ENCODE measurements around the gene KRTAP5-2.
"Not testable (repeated sequence)": the region's sequence is repeated elsewhere in the genome, so short reads cannot be mapped to it uniquely, and the experiment has no call there.

KRTAP5-2 gene

DNA sequence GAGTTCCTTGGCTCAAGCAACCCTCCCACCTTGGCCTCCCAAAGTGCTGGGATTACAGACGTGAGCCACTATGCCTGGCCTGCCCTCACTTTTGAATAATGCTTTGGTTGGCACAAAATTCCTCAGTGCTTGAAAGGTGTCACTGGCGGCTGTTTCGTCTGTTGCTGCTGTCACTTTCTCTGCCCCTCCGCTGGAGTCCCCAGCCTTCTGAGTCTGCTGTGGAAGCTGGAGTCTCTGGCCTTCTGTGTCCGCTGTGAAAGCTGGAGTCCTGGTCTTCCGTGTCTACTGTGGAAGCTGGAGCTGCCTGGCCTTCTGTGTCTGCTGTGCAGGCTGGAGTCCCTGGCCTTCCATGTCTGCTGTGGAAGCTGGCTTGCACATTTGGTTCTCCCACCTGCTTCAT lies 8.1 kb downstream of the KRTAP5-2 start:
- peak overlapping the region; percentile 43 for H3K4me3 Mint-ChIP-seq
- H3K9me3 Mint-ChIP-seq: peaks cover 7% of the 10 kb centered on the region
- H3K27ac Mint-ChIP-seq: no peak overlapping the region
- DNase-seq (ENCODE audit: low spot score in 2 of 2) (no peak), ATAC-seq (ENCODE audit: low read depth) (no peak)
- peaks cover 5% of the 10 kb centered on the region for H3K36me3 Mint-ChIP-seq
- peaks cover 3% of the 10 kb centered on the region for H3K27me3 Mint-ChIP-seq
- peaks cover 23% of the 10 kb centered on the region for H3K4me1 Mint-ChIP-seq

GRCh38 chr11:1589191-1589963 lies 8.7 kb downstream of the KRTAP5-2 start:
- ATAC-seq (ENCODE audit: low read depth): peak; percentile 94
- Mint-ChIP-seq H3K27ac (peak overlapping the region; percentile 91), H3K4me1 (peaks cover 23% of the 10 kb centered on the region), H3K4me3 (peak overlapping the region; percentile 80)
- H3K9me3 Mint-ChIP-seq; DNase-seq (ENCODE audit: low spot score in 2 of 2); H3K27me3 Mint-ChIP-seq; H3K36me3 Mint-ChIP-seq: not testable (repeated sequence)

DNA sequence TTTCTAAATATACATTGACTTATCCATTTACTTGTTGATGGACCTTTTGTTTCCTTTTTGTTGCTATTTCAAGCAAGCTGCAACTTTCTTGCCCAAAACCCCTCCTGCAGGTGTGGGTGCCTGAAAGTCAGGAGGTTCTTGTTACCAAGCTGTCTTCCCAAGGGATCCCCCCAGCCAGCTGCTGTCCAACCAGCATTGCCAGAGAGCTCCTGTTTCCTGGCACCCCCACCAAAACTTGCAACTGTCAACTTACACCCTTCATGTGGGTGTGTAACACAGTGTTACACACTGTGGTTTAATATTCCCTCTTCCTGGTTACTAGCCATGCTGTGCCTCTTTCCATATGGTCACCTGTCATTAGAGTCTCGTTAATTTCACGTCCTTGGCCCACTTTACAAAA lies 11.4 kb downstream of the KRTAP5-2 start:
- ATAC-seq (ENCODE audit: low read depth): no peak
- no peak for DNase-seq (ENCODE audit: low spot score in 2 of 2)
- H3K9me3 Mint-ChIP-seq: peaks cover 7% of the 10 kb centered on the region

GRCh38 chr11:1584661-1585370 lies 13.3 kb downstream of the KRTAP5-2 start, which contains the start of gene KRTAP5-1:
KRTAP5-1 (minus strand) TSS chr11:1585283; CDS start chr11:1585249, 34 bp downstream.
- not testable (repeated sequence) for ATAC-seq (ENCODE audit: low read depth); H3K27me3 Mint-ChIP-seq; H3K36me3 Mint-ChIP-seq; H3K27ac Mint-ChIP-seq; H3K9me3 Mint-ChIP-seq; DNase-seq (ENCODE audit: low spot score in 2 of 2)
- peaks cover 29% of the 10 kb centered on the region for H3K4me1 Mint-ChIP-seq
- H3K4me3 Mint-ChIP-seq: peak within 1 kb of the TSS; percentile 55

More for the DNA sequence above, 11.4 kb downstream of the KRTAP5-2 start:
- H3K4me3 Mint-ChIP-seq: peak overlapping the region; percentile 16
- H3K27ac Mint-ChIP-seq: no peak overlapping the region
- H3K36me3 Mint-ChIP-seq: peaks cover 5% of the 10 kb centered on the region
- H3K4me1 Mint-ChIP-seq: peaks cover 31% of the 10 kb centered on the region
- H3K27me3 Mint-ChIP-seq: peaks cover 3% of the 10 kb centered on the region

DNA sequence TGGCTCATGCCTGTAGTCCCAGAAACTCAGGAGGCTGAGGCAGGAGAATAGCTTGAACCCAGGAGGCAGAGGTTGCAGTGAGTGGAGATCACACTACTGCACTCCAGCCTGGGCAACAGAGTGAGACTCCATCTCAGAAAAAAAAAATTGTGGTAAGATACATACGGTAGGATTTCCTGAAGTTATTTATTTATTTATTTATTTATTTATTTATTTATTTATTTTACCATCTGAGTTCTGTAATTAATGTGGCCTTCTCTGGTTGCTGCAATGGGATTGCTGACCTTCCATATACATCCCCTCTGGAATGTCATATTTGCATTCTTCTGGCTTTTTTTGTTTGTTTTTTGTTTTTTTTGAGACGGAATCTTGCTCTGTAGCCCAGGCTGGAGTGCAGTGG lies 15.2 kb downstream of the KRTAP5-2 start:
- not testable (repeated sequence) for H3K4me3 Mint-ChIP-seq; H3K27ac Mint-ChIP-seq; ATAC-seq (ENCODE audit: low read depth); DNase-seq (ENCODE audit: low spot score in 2 of 2); H3K36me3 Mint-ChIP-seq; H3K27me3 Mint-ChIP-seq; H3K9me3 Mint-ChIP-seq
- H3K4me1 Mint-ChIP-seq: peaks cover 23% of the 10 kb centered on the region

DNA sequence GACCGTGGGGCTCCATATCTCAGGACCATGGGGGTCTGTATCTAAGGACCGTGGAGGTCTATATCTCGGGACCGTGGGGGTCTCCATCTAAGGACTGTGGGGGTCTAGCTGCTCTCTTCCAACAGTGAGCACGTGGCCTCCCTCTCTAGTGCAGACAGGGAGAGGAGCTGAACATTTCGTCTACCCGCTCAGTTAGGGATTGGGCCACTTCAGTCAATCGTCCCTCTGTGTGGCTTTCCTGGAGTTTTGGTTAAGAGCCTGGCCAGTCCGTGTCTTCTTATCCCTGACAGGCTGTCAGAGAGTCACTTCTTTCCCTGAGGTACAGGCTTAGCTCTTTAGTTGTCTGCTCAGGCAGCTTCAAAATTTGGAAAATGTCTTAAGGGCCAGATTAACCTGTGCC lies 16.1 kb downstream of the KRTAP5-2 start:
- Mint-ChIP-seq H3K4me3 (no peak overlapping the region), H3K9me3 (peaks cover 4% of the 10 kb centered on the region), H3K27me3 (peaks cover 3% of the 10 kb centered on the region), H3K4me1 (peaks cover 23% of the 10 kb centered on the region), H3K36me3 (peaks cover 7% of the 10 kb centered on the region), H3K27ac (no peak overlapping the region)
- ATAC-seq (ENCODE audit: low read depth): no peak
- DNase-seq (ENCODE audit: low spot score in 2 of 2): no peak

GRCh38 chr11:1576825-1577224 lies 21.3 kb downstream of the KRTAP5-2 start:
- no peak for ATAC-seq (ENCODE audit: low read depth)
- Mint-ChIP-seq H3K4me1 (peaks cover 13% of the 10 kb centered on the region), H3K9me3 (peaks cover 4% of the 10 kb centered on the region), H3K27ac (no peak overlapping the region), H3K36me3 (peaks cover 7% of the 10 kb centered on the region), H3K4me3 (no peak overlapping the region), H3K27me3 (peaks cover 7% of the 10 kb centered on the region)
- no peak for DNase-seq (ENCODE audit: low spot score in 2 of 2)

DNA sequence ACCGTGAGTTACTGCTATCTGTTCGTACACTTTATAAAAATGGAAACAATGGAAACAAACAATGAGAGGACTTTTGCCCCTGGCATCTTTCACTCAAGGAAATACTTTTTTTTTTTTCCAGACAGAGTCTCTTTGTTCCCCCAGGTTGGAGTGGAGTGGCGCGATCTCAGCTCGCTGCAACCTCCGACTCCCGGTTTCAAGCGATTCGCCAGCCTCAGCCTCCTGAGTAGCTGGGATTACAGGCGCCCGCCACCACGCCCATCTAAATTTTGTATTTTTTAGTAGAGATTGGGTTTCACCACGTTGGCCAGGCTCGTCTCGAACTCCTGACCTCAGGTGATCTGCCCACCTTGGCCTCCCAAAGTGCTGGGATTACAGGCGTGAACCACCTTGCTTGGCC lies 22.3 kb downstream of the KRTAP5-2 start:
- Mint-ChIP-seq H3K4me1 (peaks cover 10% of the 10 kb centered on the region), H3K4me3 (peak overlapping the region; percentile 54)
- H3K27ac Mint-ChIP-seq: not testable (repeated sequence)

DNA sequence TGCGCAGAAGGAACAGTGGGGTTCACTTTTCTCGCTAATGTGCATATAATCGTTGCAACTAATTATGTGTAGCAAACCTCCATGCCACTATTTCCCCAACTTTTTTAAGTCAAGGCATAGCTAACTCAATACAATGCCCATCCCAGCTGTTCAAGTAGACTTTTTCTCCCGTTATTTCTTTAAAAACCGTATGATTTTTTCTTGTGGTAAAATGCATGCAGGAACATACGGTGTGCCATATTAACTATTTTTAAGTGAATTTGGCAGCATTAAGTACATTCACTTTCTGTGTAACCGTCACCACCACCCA lies 23.2 kb downstream of the KRTAP5-2 start:
- Mint-ChIP-seq H3K27ac (no peak overlapping the region), H3K9me3 (peaks cover 4% of the 10 kb centered on the region), H3K4me1 (peaks cover 10% of the 10 kb centered on the region), H3K36me3 (peaks cover 6% of the 10 kb centered on the region), H3K4me3 (peak overlapping the region; percentile 54), H3K27me3 (peaks cover 7% of the 10 kb centered on the region)
- ATAC-seq (ENCODE audit: low read depth) (no peak), DNase-seq (ENCODE audit: low spot score in 2 of 2) (no peak)

More for the DNA sequence above, 22.3 kb downstream of the KRTAP5-2 start:
- not testable (repeated sequence) for ATAC-seq (ENCODE audit: low read depth); H3K9me3 Mint-ChIP-seq; H3K27me3 Mint-ChIP-seq; DNase-seq (ENCODE audit: low spot score in 2 of 2); H3K36me3 Mint-ChIP-seq

- H3K27ac Mint-ChIP-seq: peak overlapping the region; percentile 96
- peaks cover 4% of the 10 kb centered on the region for H3K9me3 Mint-ChIP-seq
- DNase-seq (ENCODE audit: low spot score in 2 of 2) (peak; percentile 81 to 84), ATAC-seq (ENCODE audit: low read depth) (peak; percentile 68)
- peak overlapping the region; percentile 93 for H3K4me3 Mint-ChIP-seq
- H3K27me3 Mint-ChIP-seq: peaks cover 7% of the 10 kb centered on the region
- H3K4me1 Mint-ChIP-seq: peaks cover 13% of the 10 kb centered on the region
- H3K36me3 Mint-ChIP-seq: peaks cover 6% of the 10 kb centered on the region
Measured at GRCh38 chr11:1574238-1574932, 23.7 kb downstream of the KRTAP5-2 start.

DNA sequence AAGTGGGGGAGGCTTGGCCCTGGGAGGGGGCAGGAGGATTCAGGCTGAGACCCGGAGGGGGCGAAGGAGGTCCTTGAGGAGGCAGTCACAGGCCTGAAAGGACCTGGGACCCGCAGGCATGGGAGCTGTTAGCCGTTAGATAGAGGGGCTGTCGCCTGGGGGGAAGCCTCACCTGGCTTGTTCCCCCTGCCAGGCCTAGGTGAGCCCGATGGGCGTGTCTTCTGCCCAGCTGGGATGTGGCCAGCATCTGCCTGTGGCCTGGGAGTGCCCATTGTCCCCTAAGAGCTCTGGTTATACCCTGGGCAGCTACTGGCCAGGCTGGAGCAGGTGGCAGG lies 24.2 kb downstream of the KRTAP5-2 start:
- DNase-seq (ENCODE audit: low spot score in 2 of 2): peak in 1 of 2 donors; percentile 77
- H3K4me1 Mint-ChIP-seq: peaks cover 16% of the 10 kb centered on the region
- H3K36me3 Mint-ChIP-seq: peaks cover 4% of the 10 kb centered on the region
- peak overlapping the region; percentile 93 for H3K4me3 Mint-ChIP-seq
- peaks cover 9% of the 10 kb centered on the region for H3K27me3 Mint-ChIP-seq
- H3K9me3 Mint-ChIP-seq: peaks cover 3% of the 10 kb centered on the region
- peak overlapping the region; percentile 96 for H3K27ac Mint-ChIP-seq
- ATAC-seq (ENCODE audit: low read depth): peak; percentile 6

DNA sequence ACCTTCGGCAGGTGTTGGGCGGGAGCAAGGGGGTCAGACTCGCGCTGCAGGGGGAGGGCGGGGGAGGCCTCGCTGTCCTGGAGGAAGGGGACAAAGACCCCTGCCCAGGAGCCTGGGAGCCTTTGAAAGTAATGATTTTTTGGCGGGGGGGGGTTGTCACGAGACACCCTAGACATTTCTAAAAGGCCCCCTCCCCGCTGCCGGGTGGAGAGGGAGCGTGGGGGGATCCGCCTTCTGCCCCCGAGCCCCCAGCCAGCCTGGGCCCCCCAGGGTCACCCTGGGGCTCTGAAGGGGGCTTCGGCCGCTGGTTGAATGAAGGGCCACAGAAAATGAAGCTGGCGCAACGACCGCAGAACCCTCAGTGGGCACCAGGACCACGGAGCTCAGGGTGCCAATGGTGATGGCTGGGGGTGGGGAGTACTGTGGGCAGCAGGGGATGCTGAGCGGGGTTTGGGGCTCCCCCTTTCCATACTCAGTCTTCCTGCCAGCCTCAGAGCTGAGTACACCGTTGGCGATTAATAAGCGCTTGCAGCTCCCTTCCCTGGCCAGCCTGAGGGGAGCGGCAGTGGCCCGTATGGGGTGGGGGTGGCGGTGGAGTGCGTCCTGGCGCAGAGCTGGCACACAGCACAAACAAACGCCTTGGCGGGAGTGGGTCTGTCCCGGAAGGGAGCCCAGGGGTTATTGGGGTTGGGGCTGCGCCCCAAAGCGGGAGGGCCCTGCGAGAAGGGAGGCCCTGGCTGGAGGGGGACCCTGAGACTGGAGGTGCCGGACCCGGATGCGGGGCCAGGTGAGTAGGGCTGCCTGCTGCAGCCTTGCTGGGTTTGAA lies 24.8 kb downstream of the KRTAP5-2 start:
- Mint-ChIP-seq H3K27ac (peak overlapping the region; percentile 96), H3K4me3 (peak overlapping the region; percentile 93), H3K27me3 (peaks cover 8% of the 10 kb centered on the region), H3K9me3 (peaks cover 3% of the 10 kb centered on the region), H3K36me3 (peaks cover 3% of the 10 kb centered on the region), H3K4me1 (peaks cover 18% of the 10 kb centered on the region)
- ATAC-seq (ENCODE audit: low read depth) (peak; percentile 3), DNase-seq (ENCODE audit: low spot score in 2 of 2) (peak in 1 of 2 donors; percentile 61)

DNA sequence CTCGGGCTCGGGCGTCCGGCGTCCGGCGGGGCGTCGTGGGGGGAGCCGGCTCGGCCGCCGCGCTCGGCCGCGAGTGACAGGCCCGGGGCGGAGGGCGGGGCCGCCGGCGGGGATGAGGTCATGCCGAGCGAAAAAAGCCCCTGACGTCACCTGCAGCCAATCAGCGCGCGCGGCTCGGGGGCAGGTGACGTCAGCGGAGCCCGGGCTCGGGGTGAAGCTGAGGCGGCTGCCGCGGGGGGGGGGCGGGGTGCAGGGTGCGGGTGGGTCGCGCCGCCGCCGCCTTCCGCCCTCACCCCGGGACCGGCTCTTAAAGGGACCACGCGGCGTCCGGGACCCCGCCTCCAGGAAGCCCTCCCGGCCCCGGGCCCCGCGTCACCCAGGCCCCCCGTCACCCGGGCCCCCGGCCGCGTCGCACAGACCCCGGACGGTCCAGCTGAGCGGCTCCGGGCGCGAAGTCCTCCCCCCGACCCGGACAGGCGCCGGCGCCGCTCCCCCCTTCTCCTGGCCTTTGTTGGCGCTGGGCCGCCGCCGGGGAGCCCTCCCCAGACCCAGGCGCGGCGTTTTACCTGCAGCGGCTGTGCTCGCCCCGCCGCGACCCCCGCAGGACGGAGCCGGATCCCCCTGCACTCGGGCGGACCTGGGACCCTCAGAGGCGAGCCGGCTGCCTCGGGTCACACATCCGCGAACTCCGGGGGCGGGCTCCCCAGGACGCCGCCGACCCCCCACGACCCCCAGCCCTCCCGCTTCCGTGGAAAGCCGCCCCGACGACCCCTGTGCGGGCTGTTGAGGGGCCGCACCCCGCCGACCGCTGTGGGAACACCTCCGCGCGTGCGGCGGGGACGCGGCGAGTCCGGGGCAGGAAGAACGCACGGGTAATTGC lies 25.7 kb downstream of the KRTAP5-2 start, which contains the start of gene DUSP8:
Gene DUSP8, minus strand, starts transcription at position 75 of the 880 bp plus-strand sequence. CDS start 6,445 bp downstream, outside the sequence.
- Mint-ChIP-seq H3K4me1 (peaks cover 15% of the 10 kb centered on the region), H3K36me3 (no peaks in the 10 kb centered on the region), H3K4me3 (peak within 1 kb of the TSS; percentile 93), H3K9me3 (no peaks in the 10 kb centered on the region), H3K27ac (peak within 1 kb of the TSS; percentile 96), H3K27me3 (peaks cover 6% of the 10 kb centered on the region)
- peak; percentile 94 to 96 for DNase-seq (ENCODE audit: low spot score in 2 of 2)
- peak; percentile 59 for ATAC-seq (ENCODE audit: low read depth)
